ENCODE data around the gene UBE2G2.

DNA sequence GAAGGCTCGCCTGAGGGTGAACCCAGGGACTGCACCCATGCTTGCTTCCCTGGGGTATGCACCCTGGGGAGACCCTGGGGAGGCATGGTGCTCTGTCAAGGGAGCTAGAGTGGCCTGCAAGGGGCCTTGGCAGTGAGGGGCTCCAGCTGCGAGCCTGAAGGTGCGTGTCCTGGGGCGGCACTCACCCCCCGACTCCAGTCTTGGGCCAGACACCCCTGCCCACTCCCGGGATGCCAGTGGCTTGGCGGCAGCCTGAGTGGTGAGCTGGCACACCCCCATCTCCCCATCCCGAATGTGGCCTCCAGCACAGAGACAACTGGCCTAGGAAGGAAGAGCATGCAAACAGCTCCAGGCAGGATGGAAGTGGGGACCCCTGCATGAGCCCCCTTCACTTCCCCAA lies 13.6 kb upstream of the UBE2G2 start:
- TF ChIP-seq, protein P1, sequence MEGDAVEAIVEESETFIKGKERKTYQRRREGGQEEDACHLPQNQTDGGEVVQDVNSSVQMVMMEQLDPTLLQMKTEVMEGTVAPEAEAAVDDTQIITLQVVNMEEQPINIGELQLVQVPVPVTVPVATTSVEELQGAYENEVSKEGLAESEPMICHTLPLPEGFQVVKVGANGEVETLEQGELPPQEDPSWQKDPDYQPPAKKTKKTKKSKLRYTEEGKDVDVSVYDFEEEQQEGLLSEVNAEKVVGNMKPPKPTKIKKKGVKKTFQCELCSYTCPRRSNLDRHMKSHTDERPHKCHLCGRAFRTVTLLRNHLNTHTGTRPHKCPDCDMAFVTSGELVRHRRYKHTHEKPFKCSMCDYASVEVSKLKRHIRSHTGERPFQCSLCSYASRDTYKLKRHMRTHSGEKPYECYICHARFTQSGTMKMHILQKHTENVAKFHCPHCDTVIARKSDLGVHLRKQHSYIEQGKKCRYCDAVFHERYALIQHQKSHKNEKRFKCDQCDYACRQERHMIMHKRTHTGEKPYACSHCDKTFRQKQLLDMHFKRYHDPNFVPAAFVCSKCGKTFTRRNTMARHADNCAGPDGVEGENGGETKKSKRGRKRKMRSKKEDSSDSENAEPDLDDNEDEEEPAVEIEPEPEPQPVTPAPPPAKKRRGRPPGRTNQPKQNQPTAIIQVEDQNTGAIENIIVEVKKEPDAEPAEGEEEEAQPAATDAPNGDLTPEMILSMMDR (conservative IDR thresholded peaks at IDR 0.05; ENCODE audit: low read depth, low read length): no peak
- no peak for TF ChIP-seq EZH2 (IDR thresholded peaks at IDR 0.05; ENCODE audit: low read length, unreplicated experiment)
